Hindlimb muscle (tissue), 1 donor: ENCODE results near the gene KCNH2. TPM values are rescaled to one million over a fixed set of nuclear protein-coding genes. Genes with fewer than 3 reads are reported as not detected.

Experiments used
- DNase-seq: peaks from one replicate; pipeline ENCODE4 v3.0.0-alpha.2; 2013
- polyA plus RNA-seq: library from polyadenylated mRNA; unstranded; fragments of 120-200 nt; gene quantifications from one replicate; pipeline ENCODE4 v1.2.1, GENCODE V29; 2013; ENCODE audit not compliant: insufficient read length

KCNH2 gene
- polyA plus RNA-seq, 1 donor: 29.3 TPM

DNA sequence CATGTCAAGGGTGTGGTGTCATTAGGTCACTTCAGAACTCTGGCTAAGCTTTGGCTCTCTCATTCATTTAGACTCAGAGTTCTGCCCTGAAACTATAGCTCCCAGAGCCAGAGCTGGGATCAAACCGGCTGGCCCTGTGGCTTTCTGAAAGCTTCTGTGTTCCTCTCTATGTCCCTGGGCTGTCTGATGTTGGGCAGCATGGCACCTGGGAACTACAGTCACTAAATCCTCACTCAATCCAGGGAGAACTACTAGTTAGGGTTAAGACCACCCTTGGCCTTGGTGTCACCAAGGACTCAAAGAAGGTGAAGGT is 32.9 kb upstream of the KCNH2 start:
- DNase-seq: no peak

DNA sequence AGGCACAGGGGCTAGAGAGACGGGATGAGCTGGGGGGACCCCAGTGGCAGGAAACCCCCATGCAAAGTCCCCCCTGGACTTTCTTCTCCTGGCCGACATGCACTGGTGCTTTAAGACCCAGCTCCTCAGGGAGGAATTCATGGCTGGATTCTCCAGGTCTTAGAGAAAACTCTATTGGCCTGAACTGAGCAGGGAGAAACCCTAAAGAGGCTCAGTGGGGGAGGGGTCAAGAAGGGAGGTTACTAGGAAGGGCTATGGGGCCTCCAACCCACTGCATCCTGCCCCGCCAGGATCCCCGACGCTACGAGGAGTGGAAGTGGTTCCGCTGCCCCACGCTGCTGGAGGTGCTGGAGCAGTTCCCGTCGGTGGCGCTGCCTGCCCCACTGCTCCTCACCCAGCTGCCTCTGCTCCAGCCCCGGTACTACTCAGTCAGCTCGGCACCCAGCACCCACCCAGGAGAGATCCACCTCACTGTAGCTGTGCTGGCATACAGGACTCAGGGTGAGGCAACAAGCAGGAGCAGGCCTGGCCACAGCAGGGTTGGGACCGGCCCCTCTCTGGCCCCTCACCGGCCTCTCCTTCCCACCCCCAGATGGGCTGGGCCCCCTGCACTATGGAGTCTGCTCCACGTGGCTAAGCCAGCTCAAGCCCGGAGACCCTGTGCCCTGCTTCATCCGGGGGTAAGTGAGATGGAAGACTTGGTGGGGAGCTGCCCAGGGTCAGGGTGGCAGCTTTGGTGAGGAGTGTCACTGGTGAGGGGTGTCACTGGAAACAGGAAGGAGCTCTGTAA is 32.4 kb upstream of the KCNH2 start:
- DNase-seq: no peak

DNA sequence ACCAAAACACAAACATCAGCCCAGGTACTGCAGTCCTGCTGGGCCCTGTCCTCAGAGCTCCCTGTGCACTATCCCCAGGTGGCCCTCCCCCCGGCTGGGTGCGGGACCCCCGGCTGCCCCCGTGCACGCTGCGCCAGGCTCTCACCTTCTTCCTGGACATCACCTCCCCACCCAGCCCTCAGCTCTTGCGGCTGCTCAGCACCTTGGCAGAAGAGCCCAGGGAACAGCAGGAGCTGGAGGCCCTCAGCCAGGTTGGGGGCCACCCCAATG is 31.9 kb upstream of the KCNH2 start:
- no peak for DNase-seq

DNA sequence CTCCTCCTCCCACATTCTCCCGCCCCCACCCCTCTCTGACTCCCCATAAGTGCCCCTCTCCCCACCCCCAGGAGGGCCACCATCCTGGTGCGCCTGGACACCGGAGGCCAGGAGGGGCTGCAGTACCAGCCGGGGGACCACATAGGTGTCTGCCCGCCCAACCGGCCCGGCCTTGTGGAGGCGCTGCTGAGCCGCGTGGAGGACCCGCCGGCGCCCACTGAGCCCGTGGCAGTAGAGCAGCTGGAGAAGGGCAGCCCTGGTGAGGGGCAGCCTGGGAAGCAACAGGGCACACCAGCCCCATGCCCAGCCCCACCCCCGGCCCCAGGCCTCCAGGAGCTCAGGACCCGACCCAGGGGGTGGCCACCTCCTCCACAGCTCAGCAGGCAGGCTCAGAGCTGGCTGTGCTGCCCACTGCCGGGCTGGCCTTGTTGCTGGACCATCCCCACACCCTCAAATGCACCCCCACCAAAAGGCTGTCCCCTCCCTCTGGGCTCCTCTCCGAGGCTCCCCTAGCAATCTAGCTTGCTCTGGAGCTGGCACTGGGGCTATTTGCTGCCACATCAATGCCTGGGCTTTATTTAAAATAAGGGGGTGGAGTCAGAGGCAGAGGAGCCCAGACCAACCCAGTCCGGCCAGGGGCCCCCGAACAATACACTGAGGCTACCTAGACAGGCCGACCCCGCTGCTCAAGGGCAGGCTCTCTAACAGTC is 31.4 kb upstream of the KCNH2 start:
- no peak for DNase-seq

DNA sequence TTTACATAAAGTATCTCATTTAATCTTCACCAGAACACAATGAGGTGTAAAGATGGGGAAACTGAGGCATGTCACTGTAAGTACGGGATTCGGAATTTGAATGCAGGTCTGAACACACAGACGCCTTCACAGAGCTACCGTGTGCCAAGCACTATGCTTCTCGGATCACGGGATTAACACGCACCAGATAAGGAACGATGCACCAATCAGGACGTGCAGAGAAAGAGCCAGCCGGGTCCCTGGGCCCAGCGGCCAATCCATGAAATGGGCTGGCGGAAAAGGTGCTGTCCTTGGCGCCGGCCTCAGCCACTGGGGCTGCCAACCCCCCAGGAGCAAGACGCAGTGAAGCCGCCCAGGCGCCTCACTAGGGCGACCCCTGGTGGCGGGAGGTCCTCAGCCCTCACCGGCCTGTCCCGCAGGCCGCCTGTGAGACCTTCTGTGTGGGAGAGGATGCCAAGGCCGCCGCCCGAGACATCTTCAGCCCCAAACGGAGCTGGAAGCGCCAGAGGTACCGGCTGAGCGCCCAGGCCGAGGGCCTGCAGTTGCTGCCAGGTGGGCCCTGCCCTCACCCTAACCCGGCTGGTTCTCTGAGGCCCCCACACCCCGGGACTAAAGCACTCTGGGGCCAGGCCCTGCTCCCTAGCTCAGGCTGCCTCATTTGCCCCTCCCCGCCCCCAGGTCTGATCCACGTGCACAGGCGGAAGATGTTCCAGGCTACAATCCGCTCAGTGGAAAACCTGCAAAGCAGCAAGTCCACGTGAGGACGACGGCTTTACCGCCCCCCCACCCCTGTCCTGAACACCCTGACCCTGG is 30.6 kb upstream of the KCNH2 start:
- no peak for DNase-seq

DNA sequence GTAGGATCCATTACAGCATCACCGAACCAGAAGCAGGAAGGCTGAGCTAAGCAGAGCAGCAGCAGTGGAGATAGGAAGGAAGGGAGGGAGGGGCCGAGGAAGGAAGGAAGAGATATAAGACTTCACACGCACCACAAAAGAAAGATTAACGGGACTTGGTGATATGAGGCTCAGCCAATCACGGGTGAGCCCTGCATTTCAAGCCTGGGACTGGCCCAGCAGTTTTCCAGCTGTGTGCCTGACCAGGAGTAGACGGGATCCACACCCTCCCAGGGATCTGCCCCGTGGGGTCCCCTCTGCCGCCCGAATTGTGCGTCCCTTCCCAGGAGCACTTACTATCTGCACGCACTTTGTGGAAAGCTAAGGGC is 30.0 kb upstream of the KCNH2 start:
- no peak for DNase-seq

DNA sequence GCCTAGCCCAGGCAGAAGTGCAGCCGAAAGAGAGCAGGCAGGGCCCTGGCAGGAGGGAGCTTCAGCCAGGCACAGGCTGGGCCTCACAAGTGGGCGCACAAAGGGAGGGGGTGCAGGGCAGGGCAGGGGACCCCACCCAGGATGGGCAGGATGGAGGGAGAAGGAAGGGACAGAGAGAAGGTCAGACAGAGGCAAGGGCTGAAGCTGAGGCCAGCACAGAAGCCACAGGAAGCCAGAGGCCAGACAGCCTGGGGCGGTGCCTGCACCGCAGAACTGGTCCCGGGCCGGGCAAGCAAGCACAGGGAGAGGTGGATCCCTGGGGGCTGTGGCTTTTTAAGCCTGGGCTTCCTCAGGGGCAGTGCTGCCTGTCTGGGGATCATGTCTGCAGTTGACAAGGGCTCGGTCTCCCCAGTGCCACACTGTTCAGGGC is 29.4 kb upstream of the KCNH2 start:
- no peak for DNase-seq

DNA sequence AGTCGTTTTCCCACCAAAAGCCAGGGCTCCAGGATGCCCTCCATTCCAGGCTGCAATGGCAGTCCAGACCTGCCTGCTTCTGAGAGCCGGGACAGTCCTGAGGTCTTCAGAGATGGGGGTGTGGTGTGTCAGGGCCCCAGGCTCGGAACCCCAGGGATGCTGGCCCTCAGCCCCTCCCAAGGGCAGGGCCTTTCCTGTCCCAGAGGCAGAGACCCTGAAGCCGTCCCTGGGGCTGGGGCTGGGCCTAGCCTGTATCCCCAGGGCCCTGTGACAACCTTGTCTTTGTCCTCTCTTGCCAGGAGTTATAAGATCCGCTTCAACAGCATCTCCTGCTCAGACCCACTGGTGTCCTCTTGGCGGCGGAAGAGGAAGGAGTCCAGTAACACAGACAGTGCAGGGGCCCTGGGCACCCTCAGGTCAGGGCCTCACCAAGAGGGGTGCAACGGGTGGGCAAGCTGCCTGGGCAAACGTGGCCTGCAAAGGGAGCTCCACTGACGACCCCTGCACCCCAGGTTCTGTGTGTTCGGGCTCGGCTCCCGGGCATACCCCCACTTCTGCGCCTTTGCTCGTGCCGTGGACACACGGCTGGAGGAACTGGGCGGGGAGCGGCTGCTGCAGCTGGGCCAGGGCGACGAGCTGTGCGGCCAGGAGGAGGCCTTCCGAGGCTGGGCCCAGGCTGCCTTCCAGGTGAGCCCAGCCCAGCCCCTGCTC is 28.6 kb upstream of the KCNH2 start:
- no peak for DNase-seq

DNA sequence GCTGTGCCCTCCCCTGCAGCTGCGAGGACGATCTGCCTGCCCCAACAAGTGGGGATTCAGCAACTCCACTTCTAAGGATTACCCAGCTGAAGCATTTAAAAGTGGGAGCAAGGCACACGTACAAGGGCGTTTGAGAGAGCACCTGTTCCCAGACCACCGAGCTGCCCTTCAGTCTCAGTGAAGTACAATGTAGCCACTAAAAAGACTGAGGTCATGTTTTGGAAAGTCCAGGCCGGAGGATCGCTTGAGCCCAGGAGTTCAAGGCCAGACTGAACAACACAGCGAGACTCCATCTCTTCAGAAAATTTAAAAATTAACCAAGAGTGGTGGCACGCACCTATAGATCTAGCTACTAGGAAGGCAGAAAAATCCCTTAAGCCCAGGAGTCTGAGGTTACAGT is 27.4 kb upstream of the KCNH2 start:
- DNase-seq: no peak

DNA sequence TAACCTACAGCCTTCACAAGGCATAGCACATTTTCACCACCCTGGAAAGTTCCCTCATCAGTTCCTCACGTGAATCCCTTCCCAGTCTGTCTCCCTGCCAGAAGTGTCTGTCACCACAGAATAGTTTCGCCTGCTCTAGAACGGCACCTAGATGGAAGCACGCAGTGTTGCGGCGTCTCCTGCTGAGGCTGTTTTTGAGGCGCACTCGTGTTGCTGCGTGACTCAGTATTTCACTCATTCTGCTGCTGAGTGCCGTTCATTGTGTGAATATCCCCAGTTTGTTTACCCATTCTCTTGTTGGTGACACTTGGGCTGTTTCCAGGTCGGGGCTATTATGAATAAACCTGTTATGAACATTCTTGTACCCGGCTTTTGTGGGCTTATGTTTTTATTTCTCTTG is 25.5 kb upstream of the KCNH2 start:
- DNase-seq: no peak

DNA sequence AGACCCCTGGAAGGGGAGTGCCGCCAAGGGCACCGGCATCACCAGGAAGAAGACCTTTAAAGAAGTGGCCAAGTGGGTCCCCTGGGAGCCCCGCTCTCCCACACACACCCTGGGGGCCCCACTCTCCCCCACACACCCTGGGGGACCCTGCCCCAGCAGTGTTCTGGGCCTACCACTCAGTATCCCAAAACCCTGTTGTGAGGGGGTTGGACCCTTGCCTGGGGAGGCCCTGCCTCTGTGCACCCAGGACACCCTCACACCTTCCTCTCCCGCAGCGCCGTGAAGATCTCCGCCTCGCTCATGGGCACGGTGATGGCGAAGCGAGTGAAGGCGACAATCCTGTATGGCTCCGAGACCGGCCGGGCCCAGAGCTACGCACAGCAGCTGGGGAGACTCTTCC is 23.4 kb upstream of the KCNH2 start:
- no peak for DNase-seq

DNA sequence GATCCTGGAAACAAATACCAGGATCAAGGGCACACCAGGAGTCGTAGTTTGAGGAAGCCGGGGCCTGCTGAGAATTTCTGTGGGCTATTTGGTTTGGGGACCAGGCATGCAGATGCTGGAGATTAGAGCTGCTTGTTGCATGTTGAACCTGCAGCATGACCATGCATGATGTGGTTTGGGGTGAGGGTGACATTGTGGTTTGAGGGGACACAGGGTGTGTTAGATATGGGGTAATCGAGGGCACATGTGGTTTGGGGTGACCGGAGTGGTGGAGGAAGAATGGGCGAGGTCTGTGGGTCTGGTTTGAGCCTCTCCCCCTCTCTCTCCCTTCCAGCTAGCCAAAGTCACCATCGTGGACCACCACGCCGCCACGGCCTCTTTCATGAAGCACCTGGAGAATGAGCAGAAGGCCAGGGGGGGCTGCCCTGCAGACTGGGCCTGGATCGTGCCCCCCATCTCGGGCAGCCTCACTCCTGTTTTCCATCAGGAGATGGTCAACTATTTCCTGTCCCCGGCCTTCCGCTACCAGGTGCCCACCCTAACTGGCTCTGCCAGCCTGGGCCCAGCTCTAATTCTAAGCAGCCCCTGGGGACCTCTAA is 22.9 kb upstream of the KCNH2 start:
- DNase-seq: no peak

DNA sequence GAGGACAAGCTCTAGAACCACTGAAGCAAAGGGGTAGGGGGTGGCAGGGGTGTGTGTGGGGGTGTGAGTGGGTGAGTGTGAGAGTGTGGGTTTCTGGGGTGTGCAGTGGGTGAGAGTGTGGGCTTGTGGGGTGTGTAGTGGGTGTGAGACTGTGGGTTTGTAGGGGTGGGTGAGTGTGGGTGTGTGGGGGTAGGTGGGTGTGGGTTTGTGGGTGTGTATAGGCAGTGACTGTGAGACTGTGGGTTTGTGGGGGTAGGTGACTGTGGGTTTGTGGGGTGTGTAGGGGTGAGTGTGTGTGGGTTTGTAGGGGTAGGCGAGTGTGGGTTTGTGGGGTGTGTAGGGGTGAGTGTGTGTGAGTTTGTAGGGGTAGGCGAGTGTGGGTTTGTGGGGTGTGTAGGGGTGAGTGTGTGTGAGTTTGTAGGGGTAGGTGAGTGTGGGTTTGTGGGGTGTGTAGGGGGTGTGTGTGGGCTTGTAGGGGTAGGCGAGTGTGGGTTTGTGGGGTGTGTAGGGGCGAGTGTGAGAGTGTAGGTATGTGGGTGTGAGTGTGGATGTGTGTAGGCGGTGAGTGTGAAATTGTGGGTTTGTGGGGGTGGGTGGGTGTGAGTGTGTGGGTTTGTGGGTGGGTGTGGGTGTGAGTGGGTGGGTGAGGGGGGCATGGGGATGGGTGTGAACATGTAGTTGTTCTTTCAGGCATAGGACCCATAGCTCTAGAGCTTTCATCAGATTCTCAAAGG is 21.5 kb upstream of the KCNH2 start:
- no peak for DNase-seq

DNA sequence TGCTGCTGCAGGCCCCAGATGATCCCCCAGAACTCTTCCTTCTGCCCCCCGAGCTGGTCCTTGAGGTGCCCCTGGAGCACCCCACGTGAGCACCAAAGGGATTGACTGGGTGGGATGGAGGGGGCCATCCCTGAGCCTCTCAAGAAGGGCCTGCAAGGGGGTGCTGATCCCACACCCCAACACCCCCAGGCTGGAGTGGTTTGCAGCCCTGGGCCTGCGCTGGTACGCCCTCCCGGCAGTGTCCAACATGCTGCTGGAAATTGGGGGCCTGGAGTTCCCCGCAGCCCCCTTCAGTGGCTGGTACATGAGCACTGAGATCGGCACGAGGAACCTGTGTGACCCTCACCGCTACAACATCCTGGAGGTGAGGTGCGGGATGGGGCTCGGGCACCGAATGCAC is 20.9 kb upstream of the KCNH2 start:
- no peak for DNase-seq

DNA sequence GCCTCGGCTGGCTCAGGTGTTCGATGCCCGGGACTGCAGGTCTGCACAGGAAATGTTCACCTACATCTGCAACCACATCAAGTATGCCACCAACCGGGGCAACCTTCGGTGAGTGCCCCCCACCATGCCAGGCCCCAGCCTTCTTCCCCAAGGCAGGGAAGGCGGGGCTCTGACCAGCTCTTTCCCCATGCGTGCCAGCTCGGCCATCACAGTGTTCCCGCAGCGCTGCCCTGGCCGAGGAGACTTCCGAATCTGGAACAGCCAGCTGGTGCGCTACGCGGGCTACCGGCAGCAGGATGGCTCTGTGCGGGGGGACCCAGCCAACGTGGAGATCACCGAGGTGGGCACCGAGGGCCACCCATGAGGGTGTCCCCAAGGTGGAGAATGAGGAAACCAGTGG is 20.2 kb upstream of the KCNH2 start:
- DNase-seq: no peak

DNA sequence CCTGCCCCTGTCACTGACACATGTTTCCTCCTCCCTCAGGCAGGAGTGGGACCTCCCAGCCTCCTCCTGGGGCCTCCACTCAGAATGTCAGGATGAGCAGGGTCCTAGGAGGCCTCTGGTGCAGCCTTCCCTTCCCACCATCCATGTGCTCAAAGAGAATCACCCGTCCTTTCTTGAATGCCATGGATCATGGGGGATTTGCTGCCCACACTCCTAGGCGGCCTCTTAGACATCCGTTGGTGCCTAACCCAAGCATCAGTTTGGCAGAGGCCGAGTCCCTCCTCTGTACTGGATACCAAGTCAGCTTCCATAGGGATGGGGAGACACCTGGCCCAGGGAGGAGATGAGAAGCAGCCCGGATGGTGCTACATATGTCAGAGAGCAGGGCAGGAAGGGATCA is 19.7 kb upstream of the KCNH2 start:
- no peak for DNase-seq

DNA sequence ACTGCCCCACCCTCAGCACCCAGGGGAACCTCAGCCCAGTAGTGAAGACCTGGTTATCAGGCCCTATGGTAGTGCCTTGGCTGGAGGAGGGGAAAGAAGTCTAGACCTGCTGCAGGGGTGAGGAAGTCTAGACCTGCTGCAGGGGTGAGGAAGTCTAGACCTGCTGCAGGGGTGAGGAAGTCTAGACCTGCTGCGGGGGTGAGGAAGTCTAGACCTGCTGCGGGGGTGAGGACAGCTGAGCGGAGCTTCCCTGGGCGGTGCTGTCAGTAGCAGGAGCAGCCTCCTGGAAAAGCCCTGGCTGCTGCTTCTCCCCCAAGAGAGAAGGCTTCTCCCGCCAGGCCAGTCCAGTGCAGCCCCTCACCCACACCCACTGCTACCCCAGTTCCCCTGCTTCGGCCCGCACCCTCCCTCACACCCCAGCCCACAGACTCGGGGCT is 19.0 kb upstream of the KCNH2 start:
- no peak for DNase-seq

DNA sequence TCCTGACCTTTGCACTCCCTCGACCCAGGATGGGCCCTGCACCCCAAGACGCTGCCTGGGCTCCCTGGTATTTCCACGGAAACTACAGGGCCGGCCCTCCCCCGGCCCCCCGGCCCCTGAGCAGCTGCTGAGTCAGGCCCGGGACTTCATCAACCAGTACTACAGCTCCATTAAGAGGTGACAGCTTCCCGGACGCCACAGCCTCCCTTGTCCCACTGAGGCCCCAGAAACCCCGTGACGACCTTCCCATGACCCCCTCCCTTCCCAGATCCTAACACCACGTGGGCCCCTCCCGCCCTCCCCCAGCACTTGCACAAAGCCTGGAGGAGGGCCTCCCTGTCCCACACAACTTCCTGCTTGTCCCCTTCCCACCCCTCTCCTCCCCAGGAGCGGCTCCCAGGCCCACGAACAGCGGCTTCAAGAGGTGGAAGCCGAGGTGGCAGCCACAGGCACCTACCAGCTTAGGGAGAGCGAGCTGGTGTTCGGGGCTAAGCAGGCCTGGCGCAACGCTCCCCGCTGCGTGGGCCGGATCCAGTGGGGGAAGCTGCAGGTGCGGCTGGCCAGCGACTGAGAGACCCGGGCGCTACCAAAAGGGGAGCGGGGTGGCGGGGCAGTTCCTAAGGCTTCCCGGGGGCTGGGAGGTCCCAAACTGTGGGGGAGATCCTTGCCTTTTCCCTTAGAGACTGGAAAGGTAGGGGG is 18.4 kb upstream of the KCNH2 start:
- DNase-seq: no peak

DNA sequence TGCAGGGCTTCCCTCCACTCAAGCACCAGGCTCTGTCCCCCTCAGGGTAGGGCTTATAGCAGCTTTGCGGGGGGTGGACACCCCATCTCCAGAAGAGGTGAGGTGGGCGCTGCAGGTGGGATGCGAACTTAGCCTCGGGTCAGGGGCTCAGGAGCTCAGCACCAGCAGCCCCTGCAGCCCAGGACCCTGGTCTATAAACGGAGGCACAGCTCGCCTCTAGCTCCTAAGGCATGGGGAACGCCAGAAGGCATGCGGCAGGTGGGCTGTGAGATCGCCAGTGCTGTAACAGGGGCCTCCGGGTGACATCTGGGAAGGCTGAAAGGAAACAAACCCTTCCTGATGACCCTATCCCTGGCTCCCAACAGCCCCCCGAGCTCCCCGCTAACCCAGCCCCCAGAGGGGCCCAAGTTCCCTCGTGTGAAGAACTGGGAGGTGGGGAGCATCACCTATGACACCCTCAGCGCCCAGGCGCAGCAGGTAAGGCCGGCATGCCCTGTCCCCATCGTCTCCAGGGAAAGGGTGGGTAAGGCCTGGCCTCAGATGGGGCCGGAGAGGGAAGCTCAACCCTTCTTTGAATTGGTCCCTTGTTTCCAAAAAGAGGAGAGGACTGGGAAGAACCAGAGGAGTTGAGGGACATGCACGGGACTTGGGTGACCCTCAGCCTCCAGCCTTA is 16.9 kb upstream of the KCNH2 start:
- DNase-seq: no peak

DNA sequence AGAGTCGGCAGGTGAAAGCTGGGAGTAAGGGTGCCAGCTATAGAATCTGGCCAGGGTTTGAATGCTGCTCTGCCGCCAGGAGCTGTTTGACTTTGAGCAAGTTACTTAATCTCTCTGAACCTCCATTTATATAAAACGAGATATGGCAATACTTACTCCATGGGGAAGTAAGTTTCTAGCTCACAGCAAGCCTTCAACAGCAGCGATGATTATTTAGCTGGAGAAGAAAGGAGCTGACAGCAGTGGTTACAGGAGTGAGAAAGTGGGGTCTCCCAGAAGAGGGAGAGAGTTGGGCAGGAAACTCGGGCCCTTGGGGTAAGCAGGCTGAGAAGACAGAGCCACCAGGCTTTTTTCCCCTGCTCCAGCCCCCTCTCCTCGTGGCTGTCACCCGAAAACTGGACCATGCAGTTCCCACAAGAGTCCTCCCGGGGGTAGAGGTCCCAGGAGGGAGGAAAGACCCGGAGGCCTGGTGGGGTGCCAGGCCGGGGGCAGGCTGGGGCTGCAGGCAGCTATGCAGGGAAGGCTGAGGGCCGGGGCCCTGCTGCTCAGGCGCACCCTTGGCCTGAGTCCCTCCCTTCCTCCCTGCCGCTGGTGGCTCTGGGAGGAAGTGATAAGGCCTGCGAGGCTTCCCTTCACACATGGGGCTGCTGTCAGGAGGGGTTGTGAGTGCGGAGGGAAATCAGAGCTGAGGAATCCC is 16.2 kb upstream of the KCNH2 start:
- no peak for DNase-seq
